Naive thymus-derived CD4-positive, alpha-beta T cell (primary cell): ENCODE data around the gene PTGER1. TPM values are rescaled to one million over a fixed set of nuclear protein-coding genes. Genes with fewer than 3 reads are reported as not detected.

Experiments
- ATAC-seq: fragments of 150-1000 bp; cut with Tn5 transposase; 2 replicates; pipeline ENCODE4 v1.10.0; 2021; ENCODE audit warnings: mild to moderate bottlenecking, moderate library complexity
- CTCF ChIA-PET: fragments of 350-600 bp; sonication (Branson Sonifier 250); formaldehyde crosslinking; loops from one replicate; lab custom pipeline; 2021; ENCODE audit warnings: antibody characterized with exemption; lab: Charles Lee
- POLR2A ChIA-PET: fragments of 350-600 bp; sonication (Branson Sonifier 250); formaldehyde crosslinking; loops from one replicate; lab custom pipeline; 2021; ENCODE audit warnings: antibody characterized with exemption, inconsistent platforms; lab: Charles Lee
- DNase-seq, 9 donors: peaks; one replicate each; pipeline versions ENCODE4 v3.0.0 to v3.0.0-alpha.2; 2020 to 2022; ENCODE audit warnings: mixed read lengths in 1 of 9
- H3K27ac ChIP-seq: one replicate; pipeline ENCODE4 v1.7.0; 2013; ENCODE audit warnings: mild to moderate bottlenecking, low read depth, low read length, moderate library complexity
- H3K27me3 ChIP-seq, 2 donors: one replicate each; pipeline ENCODE4 v1.7.0; 2013; ENCODE audit warnings: low read length in 2 of 2, mild to moderate bottlenecking in 2 of 2, moderate library complexity in 2 of 2; ENCODE audit not compliant: control insufficient read depth in 2 of 2, insufficient read depth in 2 of 2
- H3K36me3 ChIP-seq, 3 experiments: 1 replicate in 2 of 3; 2 replicates in 1 of 3; pipeline ENCODE4 v1.7.0; 2013; ENCODE audit warnings: low read length in 3 of 3, mild to moderate bottlenecking in 3 of 3, moderate library complexity in 1 of 3; ENCODE audit not compliant: insufficient read depth in 3 of 3, control insufficient read depth in 2 of 3
- H3K4me1 ChIP-seq, 2 donors: one replicate each; pipeline ENCODE4 v1.7.0; 2013; ENCODE audit warnings: low read length in 2 of 2, mild to moderate bottlenecking in 2 of 2, moderate library complexity in 1 of 2; ENCODE audit not compliant: control insufficient read depth in 2 of 2, insufficient read depth in 2 of 2
- H3K4me3 ChIP-seq: 2 replicates; pipeline ENCODE4 v1.7.0; 2013; ENCODE audit warnings: mild to moderate bottlenecking, low read length
- H3K9me3 ChIP-seq, 3 experiments: 1 replicate in 2 of 3; 2 replicates in 1 of 3; pipeline ENCODE4 v1.7.0; 2013; ENCODE audit warnings: low read length in 3 of 3; ENCODE audit not compliant: control insufficient read depth in 2 of 3
- H3K27ac Mint-ChIP-seq, 9 donors: one replicate each; pipeline ENCODE4 v1.8.0; 2020 to 2022; ENCODE audit warnings: mixed read lengths in 9 of 9, mild to moderate bottlenecking in 8 of 9, moderate library complexity in 5 of 9, inconsistent platforms in 2 of 9
- H3K27me3 Mint-ChIP-seq, 5 donors: one replicate each; pipeline ENCODE4 v1.8.0; 2021 to 2022; ENCODE audit warnings: mixed read lengths in 5 of 5, mild to moderate bottlenecking in 1 of 5
- H3K36me3 Mint-ChIP-seq, 5 donors: one replicate each; pipeline ENCODE4 v1.8.0; 2020 to 2022; ENCODE audit warnings: mixed read lengths in 5 of 5, mild to moderate bottlenecking in 3 of 5, inconsistent platforms in 1 of 5
- H3K4me1 Mint-ChIP-seq, 7 donors: one replicate each; pipeline ENCODE4 v1.8.0; 2020 to 2022; ENCODE audit warnings: mixed read lengths in 7 of 7, mild to moderate bottlenecking in 3 of 7, inconsistent platforms in 1 of 7
- H3K4me3 Mint-ChIP-seq, 10 donors: one replicate each; pipeline ENCODE4 v1.8.0; 2020 to 2022; ENCODE audit warnings: mild to moderate bottlenecking in 10 of 10, mixed read lengths in 10 of 10, moderate library complexity in 6 of 10, inconsistent platforms in 2 of 10
- H3K9me3 Mint-ChIP-seq, 11 donors: one replicate each; pipeline ENCODE4 v1.8.0; 2020 to 2022; ENCODE audit warnings: mixed read lengths in 11 of 11, mild to moderate bottlenecking in 4 of 11, inconsistent platforms in 1 of 11, moderate library complexity in 1 of 11
- intact Hi-C, 2 donors: fragments of 100-400 bp; cut with micrococcal nuclease; formaldehyde crosslinking; loops; one replicate each; pipeline ENCODE4 v1.15.1; 2023
- polyA plus RNA-seq, 2 donors: library from polyadenylated mRNA; unstranded; fragments of 300-500 nt; fragmentation: Illumina TruSeq; gene quantifications; one replicate each; pipeline ENCODE4 v1.2.3, GENCODE V29; 2021
- total RNA-seq, 6 experiments: library from RNA in 5 of 6; stranded (reverse) in 5 of 6; gene quantifications; 1 replicate in 5 of 6; 2 replicates in 1 of 6; pipeline ENCODE4 v1.2.3 and lab custom pipeline; 2021 to 2026

PTGER1 gene
- total and polyA plus RNA-seq, 7 experiments from 2014 or later = 0.46 TPM; not detected in 6

GRCh38 chr19:14478113-14478545 lies 3.0 kb upstream of the PTGER1 start:
- ChIA-PET POLR2A (no interaction called here), CTCF (interaction anchor here (0.6 to 1.9 kb wide), 9 partner anchors 9 to 342 kb away, joined by 3 to 6 read pairs (median 4); partner anchors contain the start of genes ASF1B and PKN1)
- Mint-ChIP-seq H3K27ac (no peak overlapping the region), H3K36me3 (peaks cover 0 to 10% (median 0%) of the 10 kb centered on the region in 5 donors), H3K9me3 (peaks cover 0 to 3% (median 0%) of the 10 kb centered on the region in 11 donors), H3K4me3 (no peak overlapping the region), H3K4me1 (peaks cover 0 to 28% (median 20%) of the 10 kb centered on the region in 7 donors), H3K27me3 (peaks cover 6 to 13% (median 9%) of the 10 kb centered on the region in 5 donors)
- Histone ChIP-seq H3K36me3 (peaks cover 0 to 43% (median 0%) of the 10 kb centered on the region in 3 experiments), H3K27me3 (peaks cover 0 to 3% of the 10 kb centered on the region in 2 donors), H3K27ac (no peak overlapping the region), H3K9me3 (no peaks in the 10 kb centered on the region), H3K4me1 (peaks cover 4 to 8% of the 10 kb centered on the region in 2 donors), H3K4me3 (no peak overlapping the region)
- intact Hi-C loops = loop anchor here in 1 of 2 donors (5.0 to 10.0 kb wide), 2 partner anchors 123 to 341 kb away; partner anchors contain the start of gene ASF1B
- no peak for DNase-seq
- ATAC-seq = no peak

GRCh38 chr19:14477418-14478112 lies 2.4 kb upstream of the PTGER1 start:
- no peak overlapping the region for H3K4me3 ChIP-seq
- peaks cover 0 to 39% (median 0%) of the 10 kb centered on the region in 3 experiments for H3K36me3 ChIP-seq
- Mint-ChIP-seq H3K36me3 (peaks cover 0 to 10% (median 0%) of the 10 kb centered on the region in 5 donors), H3K9me3 (peaks cover 0 to 3% (median 0%) of the 10 kb centered on the region in 11 donors), H3K4me3 (peak overlapping the region in 1 of 10 donors; percentile 61), H3K27ac (no peak overlapping the region), H3K27me3 (peaks cover 6 to 18% (median 12%) of the 10 kb centered on the region in 5 donors), H3K4me1 (peaks cover 0 to 33% (median 26%) of the 10 kb centered on the region in 7 donors)
- DNase-seq (no peak), ATAC-seq (no peak)
- H3K27me3 ChIP-seq = peaks cover 0 to 4% of the 10 kb centered on the region in 2 donors
- H3K9me3 ChIP-seq = no peaks in the 10 kb centered on the region
- intact Hi-C loops = loop anchor here in 1 of 2 donors (5.0 to 10.0 kb wide), 2 partner anchors 123 to 340 kb away; partner anchors contain the start of gene ASF1B
- H3K4me1 ChIP-seq = peaks cover 4 to 11% of the 10 kb centered on the region in 2 donors
- ChIA-PET POLR2A (no interaction called here), CTCF (interaction anchor here (0.7 to 1.9 kb wide), 7 partner anchors 9 to 341 kb away, joined by 3 to 6 read pairs (median 3); partner anchors contain the start of genes ASF1B and PKN1)
- no peak overlapping the region for H3K27ac ChIP-seq

GRCh38 chr19:14476673-14477401 lies 1.7 kb upstream of the PTGER1 start:
- intact Hi-C loops = loop anchor here in 1 of 2 donors (5.0 to 10.0 kb wide), 2 partner anchors 122 to 340 kb away; partner anchors contain the start of gene ASF1B
- ATAC-seq (peak; percentile 67), DNase-seq (no peak)
- peaks cover 0 to 4% of the 10 kb centered on the region in 2 donors for H3K27me3 ChIP-seq
- H3K36me3 ChIP-seq = peaks cover 0 to 32% (median 0%) of the 10 kb centered on the region in 3 experiments
- peaks cover 4 to 17% of the 10 kb centered on the region in 2 donors for H3K4me1 ChIP-seq
- peaks cover 6 to 19% (median 12%) of the 10 kb centered on the region in 5 donors for H3K27me3 Mint-ChIP-seq
- peaks cover 0 to 3% (median 0%) of the 10 kb centered on the region in 11 donors for H3K9me3 Mint-ChIP-seq
- H3K4me1 Mint-ChIP-seq = peaks cover 0 to 37% (median 27%) of the 10 kb centered on the region in 7 donors
- no peak overlapping the region for H3K27ac ChIP-seq
- H3K27ac Mint-ChIP-seq = peak overlapping the region in 2 of 9 donors; percentile 5 to 78
- no peak overlapping the region for H3K4me3 ChIP-seq
- H3K9me3 ChIP-seq = no peaks in the 10 kb centered on the region
- ChIA-PET CTCF (interaction anchor here (1.3 to 1.9 kb wide), 2 partner anchors 9 to 85 kb away, joined by 3 to 4 read pairs; no protein-coding TSS in a partner anchor), POLR2A (no interaction called here)
- peaks cover 0 to 9% (median 0%) of the 10 kb centered on the region in 5 donors for H3K36me3 Mint-ChIP-seq
- peak overlapping the region in 1 of 10 donors; percentile 61 for H3K4me3 Mint-ChIP-seq

- peaks cover 0 to 4% of the 10 kb centered on the region in 2 donors for H3K27me3 ChIP-seq
- no peaks in the 10 kb centered on the region for H3K9me3 ChIP-seq
- intact Hi-C loops = loop anchor here in 1 of 2 donors (5.0 to 10.0 kb wide), 2 partner anchors 121 to 339 kb away; partner anchors contain the start of gene ASF1B
- peak overlapping the region in 2 of 9 donors; percentile 46 to 63 for H3K27ac Mint-ChIP-seq
- no peak overlapping the region for H3K27ac ChIP-seq
- no peak overlapping the region for H3K4me3 ChIP-seq
- peaks cover 0 to 39% (median 29%) of the 10 kb centered on the region in 7 donors for H3K4me1 Mint-ChIP-seq
- H3K9me3 Mint-ChIP-seq = peaks cover 0 to 2% (median 0%) of the 10 kb centered on the region in 11 donors
- peak overlapping the region in 3 of 10 donors; percentile 11 to 61 (median 15) for H3K4me3 Mint-ChIP-seq
- H3K4me1 ChIP-seq = peaks cover 4 to 17% of the 10 kb centered on the region in 2 donors
- no peak for DNase-seq
- H3K27me3 Mint-ChIP-seq = peaks cover 6 to 19% (median 12%) of the 10 kb centered on the region in 5 donors
- POLR2A ChIA-PET = interaction anchor here (0.8 kb wide), 1 partner anchor 41 kb away, joined by 3 read pairs; no protein-coding TSS in a partner anchor
- H3K36me3 ChIP-seq = peaks cover 0 to 36% (median 0%) of the 10 kb centered on the region in 3 experiments
- peaks cover 0 to 11% (median 0%) of the 10 kb centered on the region in 5 donors for H3K36me3 Mint-ChIP-seq
- CTCF ChIA-PET = no interaction called here
- ATAC-seq = no peak
These were observed 1.1 kb upstream of the PTGER1 start for GRCh38 chr19:14476327-14476672.

GRCh38 chr19:14474827-14475226 lies 327 bp downstream of the PTGER1 start:
- Mint-ChIP-seq H3K27ac (peak overlapping the region in 1 of 9 donors; percentile 62), H3K4me3 (peak overlapping the region in 9 of 10 donors; percentile 7 to 79 (median 52)), H3K4me1 (peaks cover 0 to 39% (median 29%) of the 10 kb centered on the region in 7 donors), H3K9me3 (peaks cover 0 to 2% (median 0%) of the 10 kb centered on the region in 11 donors), H3K27me3 (peaks cover 6 to 19% (median 12%) of the 10 kb centered on the region in 5 donors), H3K36me3 (peaks cover 0 to 11% (median 0%) of the 10 kb centered on the region in 5 donors)
- no peak for ATAC-seq
- ChIA-PET CTCF (interaction anchor here (0.9 to 1.3 kb wide), 3 partner anchors 9 to 77 kb away, joined by 3 to 5 read pairs (median 3); no protein-coding TSS in a partner anchor), POLR2A (interaction anchor here (0.6 kb wide), 1 partner anchor 42 kb away, joined by 3 read pairs; the partner anchor contains the start of gene PKN1)
- no peak overlapping the region for H3K27ac ChIP-seq
- H3K4me1 ChIP-seq = peaks cover 4 to 17% of the 10 kb centered on the region in 2 donors
- peaks cover 0 to 4% of the 10 kb centered on the region in 2 donors for H3K27me3 ChIP-seq
- H3K9me3 ChIP-seq = no peaks in the 10 kb centered on the region
- no peak overlapping the region for H3K4me3 ChIP-seq
- H3K36me3 ChIP-seq = peaks cover 0 to 44% (median 0%) of the 10 kb centered on the region in 3 experiments
- DNase-seq = no peak
- intact Hi-C loops = loop anchor here (1.0 to 10.0 kb wide), 3 partner anchors 76 to 338 kb away; partner anchors contain the start of gene ASF1B (in 1 of the 2)
